GM19372 (cell line): ENCODE results near the gene IFT22.
"Not testable (repeated sequence)": the region's sequence is repeated elsewhere in the genome, so short reads cannot be mapped to it uniquely, and the experiment has no call there.

ENCODE experiments used
- ATAC-seq: cut with Tn5 transposase; IDR thresholded peaks from one replicate; pipeline ENCODE4 v1.9.1; 2021; ENCODE audit warnings: mild to moderate bottlenecking, low read depth, moderate library complexity; ENCODE audit not compliant: unreplicated experiment

The IFT22 gene

GRCh38 chr7:101285171-101285570 lies 36.4 kb downstream of the IFT22 start:
- no peak for ATAC-seq

GRCh38 chr7:101280912-101281311 lies 40.7 kb downstream of the IFT22 start:
- not testable (repeated sequence) for ATAC-seq

DNA sequence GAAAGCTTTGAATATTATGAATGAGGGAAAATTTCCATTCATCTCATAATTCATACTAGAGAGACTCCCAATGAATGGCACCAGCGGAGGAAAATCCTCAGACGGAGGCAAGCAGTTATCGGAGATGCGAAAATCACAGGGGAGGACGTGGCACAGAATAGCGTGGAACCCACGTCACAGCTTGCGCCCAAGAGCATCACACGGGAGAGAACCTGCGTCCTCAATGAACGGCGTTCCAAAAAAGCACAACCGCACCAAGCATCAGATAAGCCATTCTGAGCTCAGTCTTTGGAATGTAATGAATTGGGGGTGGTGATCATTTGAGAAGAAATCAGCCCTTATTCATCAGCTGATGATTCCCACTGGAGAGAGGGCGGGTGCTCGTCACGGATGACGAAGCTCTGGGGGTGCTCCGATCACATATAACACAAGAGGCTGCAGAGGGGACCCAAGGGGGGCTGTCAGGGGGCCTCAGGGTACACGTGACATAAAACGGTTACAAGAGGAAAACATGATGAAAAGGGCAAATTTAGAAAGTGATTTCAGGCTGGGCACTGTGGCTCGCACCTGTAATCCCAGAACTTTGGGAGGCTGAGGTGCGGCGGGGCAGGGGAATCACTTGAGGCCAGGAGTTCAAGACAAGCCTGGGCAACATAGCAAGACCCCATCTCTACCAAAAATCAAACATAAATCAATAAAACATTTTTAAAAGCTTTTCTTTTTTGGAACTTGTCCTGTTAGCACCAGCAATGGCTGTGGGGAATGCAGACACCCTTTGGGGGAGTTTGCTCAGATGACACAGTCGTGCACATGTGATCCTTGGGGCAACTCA lies 42.9 kb downstream of the IFT22 start:
- no peak for ATAC-seq

GRCh38 chr7:101277155-101277554 lies 44.5 kb downstream of the IFT22 start:
- ATAC-seq = no peak

GRCh38 chr7:101273206-101273605 lies 48.4 kb downstream of the IFT22 start:
- no peak for ATAC-seq

DNA sequence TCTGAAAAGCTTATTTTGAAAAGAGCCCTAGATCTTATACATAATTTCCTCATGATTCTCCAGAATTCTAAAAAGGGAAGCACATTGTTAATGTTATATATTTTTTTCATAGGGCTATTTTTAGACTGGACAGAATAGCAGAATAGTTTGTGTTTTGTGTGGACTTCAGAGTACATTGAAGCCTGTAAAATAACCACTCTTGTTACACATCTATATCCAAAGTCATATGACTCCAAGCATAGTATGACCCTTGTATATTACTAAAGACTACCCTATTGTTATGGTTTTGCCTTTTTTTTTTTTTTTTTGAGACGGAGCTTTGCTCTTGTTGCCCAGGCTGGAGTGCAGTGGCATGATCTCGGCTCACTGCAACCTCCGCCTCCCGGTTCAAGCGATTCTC lies 50.6 kb downstream of the IFT22 start:
- ATAC-seq = no peak

DNA sequence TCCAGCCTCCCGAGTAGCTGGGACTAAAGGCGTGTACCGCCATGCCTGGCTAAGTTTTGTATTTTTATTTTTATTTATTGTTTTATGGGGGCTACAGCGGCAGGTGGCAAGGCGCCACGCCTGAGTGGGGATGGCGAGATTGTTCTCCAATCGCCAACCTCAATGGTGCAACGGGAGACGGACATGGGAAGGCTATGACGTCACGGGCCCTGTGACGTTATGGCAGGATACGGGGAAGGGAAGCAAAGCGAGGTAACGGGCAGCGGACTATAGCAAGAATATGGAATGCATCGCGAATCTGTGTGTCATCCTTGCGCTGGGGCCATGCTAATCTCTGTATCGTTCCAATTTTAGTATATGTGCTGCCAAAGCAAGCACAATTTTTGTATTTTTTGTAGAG lies 51.9 kb downstream of the IFT22 start:
- no peak for ATAC-seq

DNA sequence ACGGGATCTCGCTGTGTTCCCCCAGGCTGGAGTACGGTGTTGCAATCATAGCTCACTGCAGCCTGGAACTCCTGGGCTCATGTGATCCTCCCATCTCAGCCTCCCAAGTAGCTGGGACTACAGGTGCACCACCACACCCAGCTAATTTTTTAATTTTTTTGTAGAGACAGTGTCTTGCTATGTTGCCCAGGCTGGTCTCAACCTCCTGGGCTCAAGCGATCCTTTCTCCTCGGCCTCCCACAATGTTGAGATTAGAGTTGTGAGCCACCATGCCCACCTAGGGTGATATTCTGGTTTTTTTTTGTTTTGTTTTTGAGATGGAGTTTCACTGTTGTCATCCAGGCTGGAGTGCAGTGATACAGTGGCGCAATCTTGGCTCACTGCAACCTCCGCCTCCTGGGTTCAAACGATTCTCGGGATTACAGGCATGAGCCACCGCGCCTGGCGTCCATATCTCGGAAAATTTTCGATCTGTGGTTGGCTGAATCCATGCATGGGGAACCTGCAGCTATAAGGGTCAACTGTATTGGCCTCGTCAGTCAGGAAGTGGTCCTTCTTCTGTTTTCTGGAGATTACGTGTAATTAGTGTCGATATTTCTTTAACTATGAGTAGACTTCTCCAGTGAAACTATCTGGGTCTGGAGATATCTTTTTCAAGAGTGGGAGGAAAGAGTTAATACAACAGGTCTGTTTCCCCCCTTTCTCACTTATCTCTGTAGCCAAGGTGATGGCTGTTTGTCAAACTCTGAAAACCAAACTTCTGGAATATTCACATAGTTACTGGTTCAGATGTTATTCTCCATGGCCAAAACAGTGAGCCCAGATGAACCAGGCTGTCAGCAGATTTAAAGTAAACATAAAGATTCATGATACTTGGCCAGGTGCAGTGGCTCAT lies 55.7 kb downstream of the IFT22 start:
- ATAC-seq = no peak

- ATAC-seq = not testable (repeated sequence)
Observed at GRCh38 chr7:101264102-101264706, 57.4 kb downstream of the IFT22 start.
